GM12873 (cell line): ENCODE results near the gene AVPR1B.

ENCODE experiments used
- TF ChIP-seq, protein P1 (sequence below): IDR thresholded peaks from 2 replicates; pipeline ENCODE4 v1.5.1; 2012; ENCODE audit warnings: low read depth, mild to moderate bottlenecking, moderate library complexity, low read length, control low read depth; ENCODE audit not compliant: insufficient read depth; ENCODE audit errors: missing control alignments

AVPR1B gene

DNA sequence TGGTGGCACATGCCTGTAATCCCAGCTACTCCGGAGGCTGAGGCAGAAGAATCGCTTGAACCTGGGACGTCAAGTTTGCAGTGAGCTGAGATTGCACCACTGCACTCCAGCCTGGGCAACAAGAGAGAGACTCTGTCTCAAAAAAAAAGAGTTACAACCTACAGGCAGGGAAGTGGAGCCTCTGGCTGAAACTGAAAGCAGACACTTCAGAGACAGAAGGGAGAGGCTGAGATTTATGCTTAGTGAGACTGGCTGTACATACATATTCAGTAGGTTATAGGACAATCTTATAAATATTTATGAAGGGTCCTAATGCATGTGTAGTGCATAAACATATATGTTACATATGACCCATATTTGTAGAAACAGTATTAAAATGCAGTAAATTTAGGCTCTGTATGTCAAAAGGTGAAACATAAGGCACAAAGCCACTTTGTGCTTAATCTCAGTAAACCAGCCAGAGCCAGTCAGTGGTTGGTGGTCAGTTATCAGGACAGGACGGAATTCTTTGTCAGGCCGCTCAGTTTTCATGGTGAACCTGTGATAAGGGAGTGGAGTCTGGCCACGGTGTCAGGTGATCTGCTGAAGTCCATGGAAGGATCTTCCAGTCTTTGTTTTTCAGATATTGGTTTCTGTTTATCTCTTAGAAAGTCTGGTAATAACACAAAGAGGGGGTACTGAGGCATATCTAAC, 50.6 kb downstream of the AVPR1B start:
- TF ChIP-seq, protein P1, sequence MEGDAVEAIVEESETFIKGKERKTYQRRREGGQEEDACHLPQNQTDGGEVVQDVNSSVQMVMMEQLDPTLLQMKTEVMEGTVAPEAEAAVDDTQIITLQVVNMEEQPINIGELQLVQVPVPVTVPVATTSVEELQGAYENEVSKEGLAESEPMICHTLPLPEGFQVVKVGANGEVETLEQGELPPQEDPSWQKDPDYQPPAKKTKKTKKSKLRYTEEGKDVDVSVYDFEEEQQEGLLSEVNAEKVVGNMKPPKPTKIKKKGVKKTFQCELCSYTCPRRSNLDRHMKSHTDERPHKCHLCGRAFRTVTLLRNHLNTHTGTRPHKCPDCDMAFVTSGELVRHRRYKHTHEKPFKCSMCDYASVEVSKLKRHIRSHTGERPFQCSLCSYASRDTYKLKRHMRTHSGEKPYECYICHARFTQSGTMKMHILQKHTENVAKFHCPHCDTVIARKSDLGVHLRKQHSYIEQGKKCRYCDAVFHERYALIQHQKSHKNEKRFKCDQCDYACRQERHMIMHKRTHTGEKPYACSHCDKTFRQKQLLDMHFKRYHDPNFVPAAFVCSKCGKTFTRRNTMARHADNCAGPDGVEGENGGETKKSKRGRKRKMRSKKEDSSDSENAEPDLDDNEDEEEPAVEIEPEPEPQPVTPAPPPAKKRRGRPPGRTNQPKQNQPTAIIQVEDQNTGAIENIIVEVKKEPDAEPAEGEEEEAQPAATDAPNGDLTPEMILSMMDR: no peak

DNA sequence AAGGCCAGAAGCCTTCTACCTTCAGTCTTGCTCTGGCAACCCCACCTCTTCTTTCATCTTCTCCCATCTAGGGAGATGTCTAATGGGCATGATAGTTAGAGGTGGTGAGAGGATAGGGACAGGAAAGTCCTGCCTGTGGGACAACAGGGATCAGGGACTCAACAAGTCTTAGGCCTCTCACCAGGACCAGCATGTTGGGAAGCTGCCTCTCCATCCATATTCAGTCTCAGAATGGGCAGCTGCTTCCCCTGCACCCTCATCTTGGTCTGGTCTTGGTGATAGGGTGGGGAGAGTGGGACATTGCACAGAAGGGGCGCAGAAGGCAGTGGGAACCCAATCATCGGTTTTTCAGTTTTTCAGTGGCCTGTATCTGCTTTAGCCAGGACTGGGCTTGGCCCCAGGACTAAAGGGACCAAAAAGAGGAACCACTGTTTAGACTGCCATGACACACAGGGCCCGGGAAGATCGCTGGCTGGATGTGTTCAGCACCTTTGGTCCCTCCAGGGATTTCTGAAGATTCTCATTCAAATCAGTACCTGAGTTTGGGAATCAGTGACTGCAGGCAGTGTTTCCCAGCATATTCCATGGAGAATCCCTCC, 51.5 kb downstream of the AVPR1B start:
- TF ChIP-seq, protein P1: no peak

DNA sequence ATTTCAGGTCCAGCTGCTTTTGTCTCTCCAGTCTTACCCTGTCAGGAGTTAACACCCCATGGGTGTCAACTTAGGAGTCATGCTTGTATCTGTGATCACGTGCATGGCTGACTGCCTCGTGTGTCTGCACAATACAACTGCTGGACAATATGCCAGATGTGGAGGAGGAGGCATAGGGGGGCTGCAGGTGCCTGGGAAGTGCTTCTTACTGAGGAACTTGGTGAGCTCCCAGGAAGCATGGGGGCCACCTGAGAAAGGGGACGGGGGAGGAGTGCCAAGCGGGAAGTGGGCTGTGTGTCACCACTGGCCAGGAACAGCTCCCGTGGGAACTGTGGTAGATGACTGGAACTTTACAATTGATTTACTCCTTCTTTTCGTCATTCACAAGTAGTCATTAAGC, 54.7 kb downstream of the AVPR1B start:
- TF ChIP-seq, protein P1: no peak

DNA sequence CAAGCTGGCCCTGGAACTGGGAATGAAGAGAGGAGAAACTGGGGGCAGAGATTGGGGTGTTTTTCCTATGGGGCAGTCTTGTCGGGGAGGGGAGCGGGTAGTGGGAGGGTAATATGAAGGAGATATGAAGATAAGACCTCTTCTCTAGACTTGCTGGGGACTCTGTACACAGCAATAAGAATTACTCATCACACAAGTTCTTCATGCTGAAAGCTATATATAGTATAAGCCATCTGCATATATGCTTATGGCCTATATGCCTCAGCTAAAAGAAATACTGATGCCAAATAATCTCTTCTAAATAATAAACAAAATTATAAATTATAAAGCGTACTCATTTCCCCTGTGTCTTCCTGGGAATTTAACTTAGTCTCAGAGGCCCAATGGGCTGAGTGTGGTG, 56.3 kb downstream of the AVPR1B start:
- TF ChIP-seq, protein P1: no peak
